HG02759 (cell line): ENCODE measurements around the gene TGFA.
A peak's percentile ranks its signal among the peaks of the same experiment; 100 is the strongest.

Experiments used
- ATAC-seq: cut with Tn5 transposase; IDR thresholded peaks from one replicate; pipeline ENCODE4 v1.9.1; 2021; ENCODE audit warnings: mild to moderate bottlenecking, moderate library complexity; ENCODE audit not compliant: unreplicated experiment

Gene TGFA

GRCh38 chr2:70553334-70553583 lies 367 bp downstream of the TGFA start:
- peak; percentile 10 for ATAC-seq

GRCh38 chr2:70552501-70553333 lies 909 bp downstream of the TGFA start:
- no peak for ATAC-seq

GRCh38 chr2:70551167-70551566 lies 2.5 kb downstream of the TGFA start:
- ATAC-seq: no peak

- no peak for ATAC-seq
Observed at GRCh38 chr2:70549962-70550361, 3.7 kb downstream of the TGFA start.

GRCh38 chr2:70549064-70549710 lies 4.4 kb downstream of the TGFA start:
- no peak for ATAC-seq

- ATAC-seq: no peak
Observed at GRCh38 chr2:70548233-70548632, 5.4 kb downstream of the TGFA start.

GRCh38 chr2:70546885-70547284 lies 6.7 kb downstream of the TGFA start:
- no peak for ATAC-seq

- no peak for ATAC-seq
Observed at GRCh38 chr2:70546376-70546775, 7.2 kb downstream of the TGFA start.

GRCh38 chr2:70541481-70542020 lies 12.1 kb downstream of the TGFA start:
- ATAC-seq: no peak

- no peak for ATAC-seq
Observed at GRCh38 chr2:70537840-70538239, 15.8 kb downstream of the TGFA start.

- no peak for ATAC-seq
Observed at GRCh38 chr2:70536517-70537055, 17.0 kb downstream of the TGFA start.

- ATAC-seq: no peak
Observed at GRCh38 chr2:70535573-70535972, 18.1 kb downstream of the TGFA start.

- no peak for ATAC-seq
Observed at GRCh38 chr2:70534183-70534836, 19.3 kb downstream of the TGFA start.

- ATAC-seq: no peak
Observed at GRCh38 chr2:70532244-70532935, 21.2 kb downstream of the TGFA start.

- ATAC-seq: no peak
Observed at GRCh38 chr2:70531419-70532086, 22.1 kb downstream of the TGFA start.

- ATAC-seq: no peak
Observed at GRCh38 chr2:70529610-70530009, 24.0 kb downstream of the TGFA start.

- ATAC-seq: no peak
Observed at GRCh38 chr2:70528929-70529328, 24.7 kb downstream of the TGFA start.

- no peak for ATAC-seq
Observed at GRCh38 chr2:70528276-70528675, 25.4 kb downstream of the TGFA start.

GRCh38 chr2:70527447-70528080 lies 26.1 kb downstream of the TGFA start:
- no peak for ATAC-seq

GRCh38 chr2:70526126-70526525 lies 27.5 kb downstream of the TGFA start:
- no peak for ATAC-seq
